TTC549 (cell line): Measurements from ENCODE around the gene PLOD3.

Source experiments
- FAIRE-seq: peaks from 2 replicates; lab custom pipeline; 2012; peaks lifted over from hg19 to GRCh38; lab: Jason Lieb, UNC

Gene PLOD3

GRCh38 chr7:101164071-101164840 is 53.1 kb downstream of the PLOD3 start:
- FAIRE-seq, result no peak

DNA sequence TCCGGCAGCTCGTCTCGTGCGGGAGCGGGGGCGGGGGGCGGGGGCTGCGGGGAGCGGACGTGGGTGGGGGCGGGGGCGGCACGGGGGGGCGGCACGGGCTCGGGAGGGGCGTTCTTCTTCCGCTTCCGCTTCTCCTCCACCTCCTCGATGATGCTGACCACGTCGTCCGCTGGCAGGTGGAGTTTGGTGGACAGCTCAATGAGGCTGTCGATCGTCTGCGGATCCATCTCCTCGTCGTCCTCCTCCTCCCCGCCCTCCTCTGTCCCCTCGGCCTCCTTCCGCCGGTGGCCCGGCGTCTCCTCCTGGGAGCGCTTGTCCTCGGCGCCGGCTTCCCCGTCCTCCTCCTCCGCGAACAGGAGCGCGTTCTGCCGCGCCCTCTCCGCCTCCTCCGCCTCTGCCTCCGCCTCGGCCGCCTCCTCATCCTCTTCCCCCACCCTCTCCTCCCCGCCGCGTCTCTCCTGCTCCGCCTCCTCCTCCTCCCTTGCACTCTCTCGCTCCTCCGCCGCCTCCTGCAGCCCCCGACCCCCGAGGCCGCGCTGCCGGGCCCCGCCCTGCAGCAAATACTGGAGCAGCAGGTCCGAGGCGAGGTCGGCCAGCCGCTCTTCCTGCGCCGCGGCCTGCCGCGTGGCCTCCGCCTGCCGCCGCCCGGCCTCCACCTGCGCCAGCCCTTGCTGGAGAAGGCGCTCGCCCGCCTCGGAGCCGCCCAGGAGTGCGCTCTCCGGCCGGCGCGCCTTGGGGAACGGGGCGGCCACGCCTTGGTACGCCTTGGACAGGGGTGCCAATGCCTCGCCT is 53.9 kb downstream of the PLOD3 start:
- no peak for FAIRE-seq

DNA sequence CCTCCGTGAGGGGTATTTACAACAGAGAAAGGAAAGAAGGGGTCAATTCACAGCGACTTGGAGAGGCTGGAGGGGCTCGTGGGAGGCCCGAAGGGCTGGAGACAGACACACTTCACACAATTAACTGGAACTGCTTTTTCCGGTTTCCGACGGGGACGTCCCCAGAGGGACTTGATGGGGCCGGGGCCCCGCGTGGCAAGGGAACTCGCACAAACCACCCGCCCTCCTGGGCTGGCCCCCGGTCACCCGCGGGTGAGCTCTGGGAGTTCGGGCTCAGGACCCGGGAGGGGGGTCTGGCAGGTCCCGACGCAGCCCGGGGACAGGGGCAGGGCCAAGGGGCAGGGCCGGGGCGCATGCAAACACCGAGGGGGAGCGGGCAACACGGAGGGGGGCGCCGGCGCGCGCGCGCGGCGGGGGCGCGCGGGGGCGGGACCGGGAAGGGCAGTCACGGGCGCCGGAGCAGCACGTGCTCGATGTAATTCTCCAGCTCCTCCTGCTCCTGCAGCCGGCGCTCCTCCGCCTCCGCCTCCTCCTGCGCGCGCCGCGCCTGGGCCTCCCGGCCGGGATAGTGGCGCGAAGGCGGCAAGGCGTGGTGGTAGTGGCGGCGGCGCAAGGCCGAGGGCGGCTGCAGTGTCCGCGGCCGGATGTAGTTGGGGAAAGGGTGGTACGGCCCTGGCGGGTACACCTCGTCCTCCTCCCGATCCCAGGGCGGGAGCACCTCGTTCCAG is 54.7 kb downstream of the PLOD3 start:
- FAIRE-seq, result no peak

DNA sequence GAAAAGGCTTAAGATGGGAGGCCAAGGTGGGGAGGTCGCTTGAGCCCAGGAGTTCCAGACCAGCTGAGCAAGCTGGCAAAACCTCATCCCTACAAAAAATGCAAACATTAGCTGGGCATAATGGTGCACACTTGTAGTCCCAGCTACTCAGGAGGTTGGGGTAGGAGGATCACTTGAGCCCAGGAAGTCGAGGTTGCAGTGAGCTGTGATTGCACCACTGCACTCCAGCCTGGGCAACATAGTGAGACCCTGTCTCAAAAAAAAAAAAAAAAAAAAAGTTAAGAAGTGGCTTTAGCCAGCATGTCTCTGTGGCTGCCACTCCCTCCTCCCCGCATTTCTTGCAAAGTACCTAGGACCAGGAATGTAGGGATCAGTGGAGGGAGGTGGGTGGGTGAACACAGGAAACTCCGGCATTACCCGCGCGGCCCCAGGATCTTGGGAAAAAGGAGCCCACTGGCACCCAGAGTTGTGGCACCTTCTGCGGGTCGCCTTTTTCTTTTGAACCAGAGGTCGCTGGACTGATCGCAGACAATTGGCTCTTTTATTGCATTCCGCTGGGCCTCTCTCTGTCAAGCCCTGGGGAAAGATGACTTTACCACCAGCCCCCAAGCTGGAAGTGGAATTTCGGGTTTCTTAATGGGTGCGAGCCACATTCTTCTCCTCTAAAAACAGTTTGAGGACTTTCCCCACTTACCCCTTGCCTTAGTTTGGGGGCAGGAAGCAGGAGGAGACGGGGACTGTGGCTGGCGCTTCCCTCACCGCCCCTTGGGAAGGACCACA is 55.5 kb downstream of the PLOD3 start:
- FAIRE-seq, result no peak

DNA sequence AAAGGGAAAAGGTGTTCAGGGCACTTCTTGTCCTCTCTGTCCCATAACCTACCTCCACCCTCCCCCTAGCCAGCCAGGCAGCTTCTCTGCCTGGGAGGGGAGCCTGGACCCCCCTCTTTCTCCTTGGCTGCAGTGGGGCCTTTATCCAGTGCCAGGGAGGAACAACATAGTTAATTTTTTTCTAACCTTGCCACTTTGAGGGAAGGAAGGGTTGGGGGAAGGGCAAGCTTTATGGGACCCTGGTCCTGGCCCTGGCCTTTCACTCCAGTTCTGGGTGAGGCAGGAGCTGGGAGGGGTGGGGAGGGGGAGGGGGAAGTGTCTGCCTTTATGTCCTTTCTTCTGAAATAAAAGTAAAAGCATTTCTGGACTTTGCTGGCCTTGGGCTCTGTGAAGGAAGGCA is 56.5 kb downstream of the PLOD3 start:
- FAIRE-seq, result no peak

GRCh38 chr7:101159696-101160674 is 57.4 kb downstream of the PLOD3 start:
- no peak for FAIRE-seq

DNA sequence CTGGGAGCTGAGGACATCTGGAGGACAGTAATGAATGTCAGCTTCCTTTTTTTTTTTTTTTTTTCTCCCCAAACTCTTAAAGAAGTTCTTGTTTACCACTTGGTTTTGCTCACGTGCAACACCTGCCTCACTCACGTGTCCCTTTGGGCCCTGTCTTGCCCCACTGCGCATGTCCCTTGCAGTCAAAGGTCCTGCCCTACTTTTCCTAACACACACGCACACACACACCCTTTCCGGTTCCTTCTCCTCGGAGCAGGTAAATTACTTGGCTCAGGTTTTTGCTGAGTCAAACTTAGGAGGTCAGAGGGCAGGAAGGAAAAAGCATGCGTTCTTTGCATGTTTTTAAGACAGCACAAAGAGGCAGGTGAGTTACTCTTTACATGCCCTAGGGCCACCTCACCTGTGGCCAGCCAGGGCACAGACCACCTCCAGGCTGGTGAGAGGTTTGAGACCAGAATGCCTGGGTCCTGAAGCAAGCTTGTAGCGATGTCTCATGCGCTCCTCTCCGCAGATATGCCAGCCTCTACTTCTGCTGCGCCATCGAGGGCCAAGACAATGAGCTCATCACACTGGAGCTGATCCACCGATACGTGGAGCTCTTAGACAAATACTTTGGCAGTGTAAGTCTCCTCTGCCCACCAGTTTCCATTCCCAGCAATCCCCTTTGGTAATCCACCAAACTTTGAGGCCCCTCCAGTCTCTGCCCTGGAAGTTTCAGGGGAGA is 60.4 kb downstream of the PLOD3 start:
- FAIRE-seq, result no peak

DNA sequence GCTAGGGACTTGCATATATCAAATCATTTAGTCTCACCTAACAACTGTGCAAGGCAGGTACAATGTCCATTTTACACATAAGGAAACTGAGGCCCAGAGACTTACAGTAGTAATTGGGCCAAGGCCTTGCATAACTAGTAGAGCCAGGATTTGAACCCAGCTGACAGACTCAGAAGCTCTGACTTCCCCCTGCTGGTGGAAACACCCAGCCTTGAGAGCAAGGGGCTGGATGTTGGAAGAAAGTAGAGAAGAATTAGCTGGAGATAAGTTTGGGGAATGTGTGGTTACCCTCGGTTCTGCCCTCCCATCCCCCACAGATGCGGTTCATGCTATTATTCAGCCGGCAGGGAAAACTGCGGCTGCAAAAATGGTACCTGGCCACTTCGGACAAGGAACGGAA is 61.1 kb downstream of the PLOD3 start:
- no peak for FAIRE-seq
